CD14-positive monocyte (primary cell): ENCODE results near the gene RNF186. TPM values are rescaled to one million over a fixed set of nuclear protein-coding genes. Genes with fewer than 3 reads are reported as not detected.

Source experiments
- DNase-seq, 3 donors: peaks; one replicate each; pipeline ENCODE4 v3.0.0-alpha.2; 2011 to 2022
- H2AFZ ChIP-seq: 2 replicates; pipeline ENCODE4 v1.6.0; 2012; ENCODE audit warnings: mild to moderate bottlenecking, low read depth, low read length, inconsistent platforms; ENCODE audit not compliant: insufficient read depth, poor library complexity, severe bottlenecking
- H3K27ac ChIP-seq, 2 donors: 1 replicate in 1 of 2; 2 replicates in 1 of 2; pipeline ENCODE4 v1.5.1; 2012 to 2013; ENCODE audit warnings: low read length in 2 of 2, control low read depth in 1 of 2, inconsistent platforms in 1 of 2, low read depth in 1 of 2, mild to moderate bottlenecking in 1 of 2
- H3K27me3 ChIP-seq, 2 donors: one replicate each; pipeline versions ENCODE4 v1.6.0 to v1.6.1; 2011 to 2013; ENCODE audit warnings: low read length in 2 of 2; ENCODE audit not compliant: control insufficient read depth in 2 of 2, insufficient read depth in 2 of 2
- H3K36me3 ChIP-seq, 2 donors: replicated peaks in 1 of 2; 1 replicate in 1 of 2; 2 replicates in 1 of 2; pipeline versions ENCODE4 v1.5.1 to v1.6.1; 2012 to 2013; ENCODE audit warnings: low read length in 2 of 2, control low read depth in 1 of 2, inconsistent platforms in 1 of 2, mild to moderate bottlenecking in 1 of 2; ENCODE audit not compliant: insufficient read depth in 2 of 2, control insufficient read depth in 1 of 2
- H3K4me1 ChIP-seq, 2 donors: 1 replicate in 1 of 2; 2 replicates in 1 of 2; pipeline versions ENCODE4 v1.5.1 to v1.6.1; 2012 to 2013; ENCODE audit warnings: low read length in 2 of 2, control low read depth in 1 of 2, inconsistent platforms in 1 of 2, mild to moderate bottlenecking in 1 of 2, moderate library complexity in 1 of 2; ENCODE audit not compliant: insufficient read depth in 2 of 2, control insufficient read depth in 1 of 2
- H3K4me2 ChIP-seq: replicated peaks from 2 replicates; pipeline ENCODE3; 2012; ENCODE audit warnings: low read length, moderate library complexity, mild to moderate bottlenecking; ENCODE audit not compliant: poor library complexity, severe bottlenecking; ENCODE audit errors: extremely low read depth
- H3K4me3 ChIP-seq, 3 experiments: fragments of 200-600 bp in 1 of 3; sonication (generic) in 1 of 3; replicated peaks in 1 of 3; 1 replicate in 2 of 3; 2 replicates in 1 of 3; pipeline ENCODE4 v1.5.1; 2011 to 2013; ENCODE audit warnings: low read length in 3 of 3, mild to moderate bottlenecking in 3 of 3, control low read depth in 2 of 3, low read depth in 2 of 3, inconsistent platforms in 1 of 3, moderate library complexity in 1 of 3
- H3K79me2 ChIP-seq: 2 replicates; pipeline ENCODE4 v1.6.0; 2012; ENCODE audit warnings: mild to moderate bottlenecking, control low read depth, inconsistent platforms, low read length, moderate library complexity; ENCODE audit not compliant: insufficient read depth
- H3K9ac ChIP-seq: 2 replicates; pipeline ENCODE4 v1.6.0; 2017; ENCODE audit warnings: low read length, mild to moderate bottlenecking; ENCODE audit not compliant: insufficient read depth, poor library complexity, severe bottlenecking
- H3K9me3 ChIP-seq, 2 donors: replicated peaks in 1 of 2; 1 replicate in 1 of 2; 2 replicates in 1 of 2; pipeline versions ENCODE4 v1.5.1 to v1.6.1; 2012 to 2013; ENCODE audit warnings: low read length in 2 of 2, control low read depth in 1 of 2; ENCODE audit not compliant: control insufficient read depth in 1 of 2, insufficient read depth in 1 of 2
- H4K20me1 ChIP-seq: 2 replicates; pipeline ENCODE4 v1.6.0; 2012; ENCODE audit warnings: mild to moderate bottlenecking, low read length, control low read depth, moderate library complexity; ENCODE audit not compliant: insufficient read depth
- H3K27ac Mint-ChIP-seq, 7 donors: one replicate each; pipeline ENCODE4 v1.8.0; 2020; ENCODE audit warnings: mild to moderate bottlenecking in 7 of 7, mixed read lengths in 7 of 7, moderate library complexity in 6 of 7, inconsistent platforms in 2 of 7
- H3K27me3 Mint-ChIP-seq, 3 donors: one replicate each; pipeline ENCODE4 v1.8.0; 2021 to 2022; ENCODE audit warnings: low read depth in 3 of 3, mild to moderate bottlenecking in 3 of 3, mixed read lengths in 3 of 3, moderate library complexity in 3 of 3, inconsistent platforms in 1 of 3
- H3K36me3 Mint-ChIP-seq, 2 donors: one replicate each; pipeline ENCODE4 v1.8.0; 2020; ENCODE audit warnings: mixed read lengths in 2 of 2, inconsistent platforms in 1 of 2, mild to moderate bottlenecking in 1 of 2
- H3K4me1 Mint-ChIP-seq: one replicate; pipeline ENCODE4 v1.8.0; 2020; ENCODE audit warnings: mild to moderate bottlenecking, mixed read lengths
- H3K4me3 Mint-ChIP-seq, 2 donors: one replicate each; pipeline ENCODE4 v1.8.0; 2020; ENCODE audit warnings: mild to moderate bottlenecking in 2 of 2, mixed read lengths in 2 of 2, moderate library complexity in 1 of 2
- H3K9me3 Mint-ChIP-seq, 7 donors: one replicate each; pipeline ENCODE4 v1.8.0; 2020 to 2022; ENCODE audit warnings: mixed read lengths in 7 of 7, mild to moderate bottlenecking in 6 of 7, moderate library complexity in 6 of 7, inconsistent platforms in 2 of 7
- CTCF ChIP-seq: fragments of 200-600 bp; IDR thresholded peaks from one replicate; pipeline ENCODE4 v1.8.0; 2022; ENCODE audit warnings: antibody characterized with exemption, mild to moderate bottlenecking
- WGBS: methylation state at CpG from one replicate; pipeline ENCODE4 v1.1.5; 2013; ENCODE audit warnings: missing lambda C conversion rate; ENCODE audit not compliant: insufficient coverage; 5-methylcytosine and 5-hydroxymethylcytosine counted together
- intact Hi-C, 2 donors: fragments of 100-400 bp; cut with micrococcal nuclease; formaldehyde crosslinking; loops; one replicate each; pipeline versions ENCODE4 v1.15.0 to v1.15.1; 2023
- polyA plus RNA-seq, 3 donors: library from polyadenylated mRNA; depleted of rRNA in 1 of 3; unstranded in 2 of 3; stranded (reverse) in 1 of 3; fragments of 300-500 nt in 2 of 3; fragments of >200 nt in 1 of 3; fragmentation: Illumina TruSeq in 2 of 3; gene quantifications; 1 replicate in 2 of 3; 2 replicates in 1 of 3; pipeline ENCODE4 v1.2.3, GENCODE V29; 2012 to 2021

Gene RNF186
- polyA plus RNA-seq, 3 donors, result not detected

DNA sequence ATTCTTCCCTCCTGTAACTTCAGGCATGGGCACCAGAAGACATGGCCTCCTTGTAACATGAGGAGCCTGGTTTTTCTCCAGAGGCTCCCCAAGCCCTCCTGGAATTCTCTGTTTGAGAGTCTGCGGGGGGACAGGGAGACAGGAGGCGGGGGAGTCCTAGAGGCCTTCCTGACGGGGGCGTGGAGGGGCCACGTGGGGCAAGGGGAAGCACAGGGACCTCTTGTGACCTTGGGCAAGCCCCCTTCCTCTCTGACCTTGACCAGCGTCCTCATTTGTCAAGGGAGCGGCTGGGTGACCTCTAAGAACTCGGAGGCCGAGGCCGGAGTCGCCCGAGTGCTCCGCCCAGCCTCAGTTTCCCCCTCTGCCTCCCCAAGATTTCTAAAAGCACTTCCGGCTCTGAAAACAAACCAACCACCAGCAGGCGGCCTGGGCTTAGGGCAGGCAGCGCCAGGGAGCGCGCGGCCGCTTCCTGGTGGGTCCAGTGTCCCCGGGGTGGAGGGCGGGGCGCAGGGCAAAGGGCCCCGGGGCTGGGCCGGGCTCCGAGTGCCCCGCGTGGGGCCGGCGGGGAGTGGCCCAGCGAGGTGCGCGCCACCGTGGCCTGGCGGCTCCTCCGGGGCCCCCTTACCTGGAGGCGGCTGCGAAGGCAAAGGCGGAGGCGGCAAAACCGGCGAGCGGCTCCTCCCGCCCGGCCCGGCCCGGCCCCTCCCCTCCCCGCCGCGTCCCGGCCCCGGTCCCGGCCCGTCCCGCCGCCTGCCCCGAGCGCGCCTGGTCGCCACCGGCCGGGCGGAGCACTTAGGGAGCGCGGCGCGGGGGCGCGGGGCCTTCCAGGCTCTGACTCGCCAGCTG, 15.6 kb downstream of the RNF186 start, which contains the start of gene TMCO4:
TMCO4 (minus strand) TSS at position 687 of the 846 bp plus-strand sequence. CDS start 19,158 bp downstream, outside the sequence.
- Histone ChIP-seq H3K4me1 (peaks cover 16 to 24% of the 10 kb centered on the region in 2 donors), H3K9ac (peak within 1 kb of the TSS; percentile 83), H2AFZ (peak within 1 kb of the TSS; percentile 96), H4K20me1 (no peaks in the 10 kb centered on the region), H3K36me3 (peaks cover 0 to 4% of the 10 kb centered on the region in 2 donors), H3K4me2 (peak within 1 kb of the TSS; percentile 81), H3K4me3 (peak within 1 kb of the TSS; percentile 80 to 98 (median 95)), H3K79me2 (peaks cover 4% of the 10 kb centered on the region), H3K9me3 (no peaks in the 10 kb centered on the region), H3K27me3 (peaks cover 0 to 3% of the 10 kb centered on the region in 2 donors), H3K27ac (peak within 1 kb of the TSS; percentile 55 to 85)
- TF ChIP-seq CTCF, result no peak
- peaks cover 35% of the 10 kb centered on the region for H3K4me1 Mint-ChIP-seq
- intact Hi-C loops, result no loop called here
- H3K36me3 Mint-ChIP-seq, result peaks cover 10 to 12% of the 10 kb centered on the region in 2 donors
- WGBS, result under 1% methylated on average over 60 of the region's 70 CpGs
- peak; percentile 34 to 43 (median 38) for DNase-seq
- peaks cover 0 to 5% (median 2%) of the 10 kb centered on the region in 7 donors for H3K9me3 Mint-ChIP-seq
- peaks cover 0 to 2% (median 2%) of the 10 kb centered on the region in 3 donors for H3K27me3 Mint-ChIP-seq
- peak within 1 kb of the TSS; percentile 75 to 89 (median 87) for H3K27ac Mint-ChIP-seq
- H3K4me3 Mint-ChIP-seq, result peak within 1 kb of the TSS; percentile 93 to 97

- H3K4me1 Mint-ChIP-seq, result peaks cover 40% of the 10 kb centered on the region
- WGBS, result 95% methylated on average over 4 of the region's 6 CpGs
- TF ChIP-seq CTCF, result no peak
- H3K9me3 Mint-ChIP-seq, result peaks cover 0 to 5% (median 2%) of the 10 kb centered on the region in 7 donors
- Histone ChIP-seq H3K9me3 (no peaks in the 10 kb centered on the region), H4K20me1 (no peaks in the 10 kb centered on the region), H3K79me2 (peaks cover 4% of the 10 kb centered on the region), H3K27ac (peak overlapping the region in 1 of 2 donors; percentile 85), H3K4me3 (peak overlapping the region; percentile 62 to 98 (median 95)), H3K9ac (peak overlapping the region; percentile 83), H3K4me2 (peak overlapping the region; percentile 81), H3K27me3 (peaks cover 0 to 3% of the 10 kb centered on the region in 2 donors), H2AFZ (peak overlapping the region; percentile 96), H3K36me3 (peaks cover 0 to 4% of the 10 kb centered on the region in 2 donors), H3K4me1 (peaks cover 16 to 26% of the 10 kb centered on the region in 2 donors)
- peak overlapping the region in 6 of 7 donors; percentile 75 to 89 (median 84) for H3K27ac Mint-ChIP-seq
- intact Hi-C loops, result no loop called here
- peaks cover 0 to 2% (median 0%) of the 10 kb centered on the region in 3 donors for H3K27me3 Mint-ChIP-seq
- no peak for DNase-seq
- peak overlapping the region; percentile 85 to 91 for H3K4me3 Mint-ChIP-seq
- peaks cover 10 to 12% of the 10 kb centered on the region in 2 donors for H3K36me3 Mint-ChIP-seq
Measured at GRCh38 chr1:19798486-19799229, 16.4 kb downstream of the RNF186 start.
